Neural progenitor cell (in vitro differentiated cells): ENCODE measurements around the gene CPNE4.

Experiments used
- EZH2 ChIP-seq: fragments of 200-600 bp; sonication (generic); IDR thresholded peaks from 2 replicates; pipeline ENCODE4 v1.6.1; 2017; ENCODE audit warnings: antibody characterized with exemption, mild to moderate bottlenecking, moderate library complexity
- EZH2phosphoT487 ChIP-seq: fragments of 200-600 bp; sonication (generic); IDR thresholded peaks from 2 replicates; pipeline ENCODE4 v1.6.1; 2017; ENCODE audit warnings: antibody characterized with exemption
- TF ChIP-seq, protein P1 (sequence below): fragments of 200-600 bp; sonication (generic); IDR thresholded peaks from 2 replicates; pipeline ENCODE4 v1.5.1; 2017; ENCODE audit warnings: antibody characterized with exemption, mild to moderate bottlenecking

DNA sequence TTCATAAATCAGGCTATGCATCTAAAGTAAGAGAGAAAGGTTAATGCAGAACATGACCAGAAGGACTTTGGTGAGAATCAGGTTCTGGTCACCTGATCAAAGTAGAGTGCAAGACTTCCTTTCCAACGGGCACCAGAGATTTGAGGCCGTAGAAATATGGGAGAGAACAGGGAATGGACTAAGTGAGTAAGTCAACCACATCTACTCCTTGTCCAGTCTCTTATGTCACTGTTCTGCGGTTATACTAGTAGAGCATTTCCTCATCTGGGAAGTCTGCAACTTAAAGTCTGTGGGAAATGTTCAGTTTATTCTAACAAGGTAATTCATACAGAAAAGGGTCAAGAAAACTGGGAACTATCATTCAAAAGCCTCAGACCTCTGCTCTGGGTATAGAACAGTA lies 232.8 kb downstream of the CPNE4 start:
- TF ChIP-seq, protein P1, sequence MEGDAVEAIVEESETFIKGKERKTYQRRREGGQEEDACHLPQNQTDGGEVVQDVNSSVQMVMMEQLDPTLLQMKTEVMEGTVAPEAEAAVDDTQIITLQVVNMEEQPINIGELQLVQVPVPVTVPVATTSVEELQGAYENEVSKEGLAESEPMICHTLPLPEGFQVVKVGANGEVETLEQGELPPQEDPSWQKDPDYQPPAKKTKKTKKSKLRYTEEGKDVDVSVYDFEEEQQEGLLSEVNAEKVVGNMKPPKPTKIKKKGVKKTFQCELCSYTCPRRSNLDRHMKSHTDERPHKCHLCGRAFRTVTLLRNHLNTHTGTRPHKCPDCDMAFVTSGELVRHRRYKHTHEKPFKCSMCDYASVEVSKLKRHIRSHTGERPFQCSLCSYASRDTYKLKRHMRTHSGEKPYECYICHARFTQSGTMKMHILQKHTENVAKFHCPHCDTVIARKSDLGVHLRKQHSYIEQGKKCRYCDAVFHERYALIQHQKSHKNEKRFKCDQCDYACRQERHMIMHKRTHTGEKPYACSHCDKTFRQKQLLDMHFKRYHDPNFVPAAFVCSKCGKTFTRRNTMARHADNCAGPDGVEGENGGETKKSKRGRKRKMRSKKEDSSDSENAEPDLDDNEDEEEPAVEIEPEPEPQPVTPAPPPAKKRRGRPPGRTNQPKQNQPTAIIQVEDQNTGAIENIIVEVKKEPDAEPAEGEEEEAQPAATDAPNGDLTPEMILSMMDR, result no peak
- TF ChIP-seq EZH2, result no peak
- no peak for TF ChIP-seq EZH2phosphoT487
